Tibial nerve (tissue), 4 donors: ENCODE results near the gene RNF126. TPM values are rescaled to one million over a fixed set of nuclear protein-coding genes. Genes with fewer than 3 reads are reported as not detected.
A peak's percentile ranks its signal among the peaks of the same experiment; 100 is the strongest.

Experiments
- DNase-seq, 2 donors: peaks; one replicate each; pipeline ENCODE4 v3.0.0-alpha.2; 2019; ENCODE audit warnings: low spot score in 2 of 2
- H3K27ac ChIP-seq, 4 donors: fragments of 200-600 bp; sonication (generic) in 3 of 4; one replicate each; pipeline ENCODE4 v1.5.1; 2017 to 2019; ENCODE audit warnings: mild to moderate bottlenecking in 1 of 4
- H3K27me3 ChIP-seq, 2 donors: fragments of 200-600 bp; sonication (generic) in 1 of 2; one replicate each; pipeline versions ENCODE4 v1.5.1 to v1.6.0; 2017 to 2019
- H3K36me3 ChIP-seq, 3 donors: fragments of 200-600 bp; sonication (generic); one replicate each; pipeline ENCODE4 v1.5.1; 2018 to 2019
- H3K4me1 ChIP-seq, 4 donors: fragments of 200-600 bp; sonication (generic) in 3 of 4; one replicate each; pipeline ENCODE4 v1.5.1; 2017 to 2019
- H3K4me3 ChIP-seq, 4 donors: fragments of 200-600 bp; sonication (generic) in 3 of 4; one replicate each; pipeline ENCODE4 v1.5.1; 2017 to 2019; ENCODE audit warnings: mild to moderate bottlenecking in 1 of 4, moderate library complexity in 1 of 4
- H3K9me3 ChIP-seq, 4 donors: fragments of 200-600 bp; sonication (generic) in 3 of 4; one replicate each; pipeline ENCODE4 v1.5.1; 2017 to 2019
- CTCF ChIP-seq, 5 experiments: fragments of 200-600 bp in 3 of 5; fragments of 450-650 bp in 2 of 5; sonication (generic) in 3 of 5; IDR thresholded peaks; one replicate each; pipeline ENCODE4 v1.5.1; 2016 to 2019; ENCODE audit warnings: antibody characterized with exemption in 5 of 5, mild to moderate bottlenecking in 3 of 5, moderate library complexity in 2 of 5
- EP300 ChIP-seq, 2 donors: sonication (generic); formaldehyde crosslinking; IDR thresholded peaks; one replicate each; pipeline ENCODE4 v1.6.1; 2017; ENCODE audit warnings: antibody characterized with exemption in 2 of 2, mild to moderate bottlenecking in 1 of 2
- POLR2A ChIP-seq, 2 donors: fragments of 450-650 bp; IDR thresholded peaks; one replicate each; pipeline ENCODE4 v1.6.1; 2017; ENCODE audit warnings: antibody characterized with exemption in 2 of 2, mild to moderate bottlenecking in 2 of 2, moderate library complexity in 2 of 2
- WGBS, 2 donors: methylation state at CpG; one replicate each; pipeline ENCODE4 v1.1.5; 2018; 5-methylcytosine and 5-hydroxymethylcytosine counted together
- total RNA-seq, 4 donors: library from RNA; depleted of rRNA; stranded (reverse); fragments of >200 nt; gene quantifications; one replicate each; pipeline ENCODE4 v1.1.0, GENCODE V29; 2016

RNF126 gene
- total RNA-seq, 4 donors from 2014 or later: 38.0 to 90.9 (median 55.3) TPM

DNA sequence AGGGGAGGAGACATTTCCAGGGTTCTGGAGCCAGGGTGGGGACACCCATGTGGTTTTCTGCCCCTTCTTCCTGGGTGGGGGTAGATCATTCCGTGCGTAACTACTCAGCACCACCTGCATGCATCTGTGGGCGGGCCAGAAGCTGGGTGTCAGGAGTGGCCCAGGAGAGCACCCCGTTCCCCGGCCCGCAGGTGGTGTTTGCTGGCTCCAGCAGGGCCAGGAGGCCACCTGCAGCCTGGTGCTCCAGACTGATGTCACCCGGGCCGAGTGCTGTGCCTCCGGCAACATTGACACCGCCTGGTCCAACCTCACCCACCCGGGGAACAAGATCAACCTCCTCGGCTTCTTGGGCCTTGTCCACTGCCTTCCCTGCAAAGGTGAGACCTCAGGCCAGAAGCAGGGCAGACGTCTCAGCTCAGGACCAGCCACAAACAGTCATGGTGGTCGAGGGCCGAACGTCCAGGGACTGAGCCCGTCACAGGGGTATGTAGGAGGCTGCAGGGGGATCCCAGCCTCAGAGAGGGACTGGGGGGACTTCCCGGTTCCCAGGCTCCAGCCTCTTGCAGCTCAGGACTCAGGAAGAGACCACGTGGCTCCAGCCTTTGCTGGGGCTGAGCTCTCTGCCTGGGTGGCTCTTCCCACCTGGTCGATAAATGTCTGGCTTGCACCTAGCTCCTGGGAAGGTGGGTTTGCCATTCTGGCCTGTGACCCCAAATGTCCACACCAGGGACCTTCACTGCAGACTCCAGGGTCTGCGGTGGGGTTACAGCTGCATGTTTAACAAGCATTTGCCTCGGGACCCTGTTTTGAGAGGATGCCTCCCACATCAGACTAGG lies 14.8 kb upstream of the RNF126 start:
- TF ChIP-seq CTCF (IDR thresholded peaks at IDR 0.05) (no peak), EP300 (IDR thresholded peaks at IDR 0.05) (no peak), POLR2A (IDR thresholded peaks at IDR 0.05) (no peak)
- H3K27me3 ChIP-seq: no peaks in the 10 kb centered on the region

GRCh38 chr19:677201-677600 lies 14.2 kb upstream of the RNF126 start:
- H3K27me3 ChIP-seq: no peaks in the 10 kb centered on the region
- peak; percentile 67 to 73 for DNase-seq
- H3K27ac ChIP-seq: peak overlapping the region; percentile 94 to 99 (median 96)
- peaks cover 0 to 11% (median 0%) of the 10 kb centered on the region in 3 donors for H3K36me3 ChIP-seq
- TF ChIP-seq EP300 (IDR thresholded peaks at IDR 0.05) (peak; percentile 38 to 87), CTCF (IDR thresholded peaks at IDR 0.05) (no peak)
- no peaks in the 10 kb centered on the region for H3K9me3 ChIP-seq
- peak overlapping the region; percentile 50 to 90 (median 70) for H3K4me3 ChIP-seq
- 0 to 1% methylated on average over 2 to 13 of the region's 15 CpGs for WGBS, 2 donors
- H3K4me1 ChIP-seq: peaks cover 0 to 74% (median 43%) of the 10 kb centered on the region in 4 donors

More for the DNA sequence above, 14.8 kb upstream of the RNF126 start:
- no peak for DNase-seq
- 37 to 46% methylated on average over 12 to 18 of the region's 22 CpGs for WGBS, 2 donors
- Histone ChIP-seq H3K4me3 (peak overlapping the region; percentile 50 to 90 (median 70)), H3K27ac (peak overlapping the region; percentile 94 to 99 (median 96)), H3K4me1 (peaks cover 0 to 69% (median 43%) of the 10 kb centered on the region in 4 donors), H3K36me3 (peaks cover 0 to 17% (median 0%) of the 10 kb centered on the region in 3 donors), H3K9me3 (no peaks in the 10 kb centered on the region)

GRCh38 chr19:676339-677105 lies 13.5 kb upstream of the RNF126 start, which contains the start of gene FSTL3:
TSS of gene FSTL3 (plus strand) at chr19:676392. CDS start at chr19:676424, 32 bp downstream.
- peak within 1 kb of the TSS; percentile 50 to 90 (median 70) for H3K4me3 ChIP-seq
- TF ChIP-seq POLR2A (IDR thresholded peaks at IDR 0.05): peak; percentile 47 to 64
- TF ChIP-seq CTCF (IDR thresholded peaks at IDR 0.05): no peak
- peak in 1 of 2 donors; percentile 72 for TF ChIP-seq EP300 (IDR thresholded peaks at IDR 0.05)
- no peaks in the 10 kb centered on the region for H3K9me3 ChIP-seq
- H3K36me3 ChIP-seq: peaks cover 0 to 4% (median 0%) of the 10 kb centered on the region in 3 donors
- no peaks in the 10 kb centered on the region for H3K27me3 ChIP-seq
- peaks cover 0 to 75% (median 43%) of the 10 kb centered on the region in 4 donors for H3K4me1 ChIP-seq
- H3K27ac ChIP-seq: peak within 1 kb of the TSS; percentile 94 to 99 (median 96)
- 3 to 4% methylated on average over 12 to 43 of the region's 63 CpGs for WGBS, 2 donors
- DNase-seq: peak in 1 of 2 donors; percentile 44

DNA sequence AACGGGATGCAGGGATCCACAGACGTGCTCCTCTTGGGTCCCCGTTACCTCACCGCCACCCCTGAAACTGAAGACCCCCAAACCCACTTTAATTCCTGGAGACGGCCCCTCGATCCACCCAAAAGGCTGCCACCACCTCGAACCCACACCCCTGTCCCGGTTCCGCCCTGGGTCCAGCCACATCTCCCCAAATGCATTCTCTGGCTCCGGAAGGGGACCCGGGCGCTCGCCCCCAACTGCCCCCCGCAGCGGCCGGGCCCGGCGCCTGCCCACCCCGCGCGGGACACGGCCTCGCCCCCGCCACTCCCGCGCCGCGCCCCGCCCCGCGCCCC lies 13.0 kb upstream of the RNF126 start:
- Histone ChIP-seq H3K4me1 (peaks cover 0 to 71% (median 40%) of the 10 kb centered on the region in 4 donors), H3K9me3 (no peaks in the 10 kb centered on the region), H3K36me3 (no peaks in the 10 kb centered on the region), H3K27ac (peak overlapping the region; percentile 94 to 99 (median 96)), H3K4me3 (peak overlapping the region; percentile 25 to 90 (median 64)), H3K27me3 (no peaks in the 10 kb centered on the region)
- TF ChIP-seq POLR2A (IDR thresholded peaks at IDR 0.05): no peak
- DNase-seq: no peak
- WGBS, 2 donors: 6 to 22% methylated on average over 10 to 13 of the region's 31 CpGs

DNA sequence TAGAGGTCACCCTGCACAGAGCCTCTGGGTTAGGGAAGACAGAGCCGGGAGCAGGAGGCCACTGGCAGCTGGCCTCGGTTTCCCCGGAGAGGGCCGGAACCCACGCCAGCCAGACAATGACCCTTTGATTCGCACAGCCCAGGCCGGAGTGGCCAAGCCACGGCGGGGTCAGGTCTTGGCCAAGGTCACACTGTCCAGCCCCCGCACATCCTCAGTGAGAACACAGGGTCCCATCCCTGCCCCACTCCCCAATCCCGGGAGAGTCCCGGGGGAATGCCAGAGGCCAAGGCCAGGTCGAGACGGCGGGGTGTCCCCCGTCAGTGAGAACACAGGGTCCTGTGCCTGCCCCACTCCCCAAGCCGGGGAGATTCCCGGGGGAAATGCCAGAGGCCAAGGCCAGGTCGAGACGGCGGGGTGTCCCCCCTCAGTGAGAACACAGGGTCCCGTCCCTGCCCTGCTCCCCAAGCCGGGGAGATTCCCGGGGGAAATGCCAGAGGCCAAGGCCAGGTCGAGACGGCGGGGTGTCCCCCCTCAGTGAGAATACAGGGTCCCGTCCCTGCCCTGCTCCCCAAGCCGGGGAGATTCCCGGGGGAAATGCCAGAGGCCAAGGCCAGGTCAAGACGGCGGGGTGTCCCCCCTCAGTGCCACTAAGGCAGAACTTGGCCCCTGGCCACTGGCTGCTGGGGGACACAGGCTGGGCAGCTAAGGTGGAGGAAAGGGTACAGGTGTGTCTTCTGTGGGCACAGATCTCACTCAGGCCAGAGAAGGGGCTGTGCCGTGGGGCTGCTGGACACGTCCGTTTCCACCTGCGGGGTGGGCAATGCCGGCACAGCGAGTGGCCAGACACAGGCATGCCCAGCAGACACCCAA lies 11.5 kb upstream of the RNF126 start:
- H3K36me3 ChIP-seq: no peaks in the 10 kb centered on the region
- H3K9me3 ChIP-seq: no peaks in the 10 kb centered on the region
- 24 to 25% methylated on average over 29 of the region's 38 CpGs for WGBS, 2 donors
- TF ChIP-seq CTCF (IDR thresholded peaks at IDR 0.05): no peak
- TF ChIP-seq POLR2A (IDR thresholded peaks at IDR 0.05): peak in 1 of 2 donors; percentile 15
- TF ChIP-seq EP300 (IDR thresholded peaks at IDR 0.05): peak in 1 of 2 donors; percentile 59
- H3K4me3 ChIP-seq: no peak overlapping the region
- peaks cover 0 to 73% (median 34%) of the 10 kb centered on the region in 4 donors for H3K4me1 ChIP-seq
- H3K27ac ChIP-seq: peak overlapping the region; percentile 94 to 99 (median 96)
- no peaks in the 10 kb centered on the region for H3K27me3 ChIP-seq
- no peak for DNase-seq
